NCI-H2196 (cell line): ENCODE measurements around the gene ATP6V1G3.
"Not testable (repeated sequence)": the region's sequence is repeated elsewhere in the genome, so short reads cannot be mapped to it uniquely, and the experiment has no call there.

Source experiments
- DNase-seq: peaks from one replicate; lab custom pipeline; 2025; ENCODE audit not compliant: unreplicated experiment; lab: John Stamatoyannopoulos, UW

The ATP6V1G3 gene

DNA sequence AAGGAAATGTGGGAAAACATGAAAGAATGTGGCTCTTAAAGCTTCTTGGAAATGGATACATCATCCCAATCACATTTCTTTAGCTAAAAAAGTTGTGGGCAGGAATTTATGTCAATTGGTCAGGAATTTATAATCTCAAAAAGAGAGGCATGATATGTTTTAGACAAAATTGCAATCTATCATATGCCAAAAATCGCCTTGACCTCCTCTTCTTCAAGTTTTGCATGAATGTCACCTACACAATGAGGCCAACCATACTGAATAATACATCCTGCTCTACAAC lies 42.4 kb downstream of the ATP6V1G3 start:
- no peak for DNase-seq

DNA sequence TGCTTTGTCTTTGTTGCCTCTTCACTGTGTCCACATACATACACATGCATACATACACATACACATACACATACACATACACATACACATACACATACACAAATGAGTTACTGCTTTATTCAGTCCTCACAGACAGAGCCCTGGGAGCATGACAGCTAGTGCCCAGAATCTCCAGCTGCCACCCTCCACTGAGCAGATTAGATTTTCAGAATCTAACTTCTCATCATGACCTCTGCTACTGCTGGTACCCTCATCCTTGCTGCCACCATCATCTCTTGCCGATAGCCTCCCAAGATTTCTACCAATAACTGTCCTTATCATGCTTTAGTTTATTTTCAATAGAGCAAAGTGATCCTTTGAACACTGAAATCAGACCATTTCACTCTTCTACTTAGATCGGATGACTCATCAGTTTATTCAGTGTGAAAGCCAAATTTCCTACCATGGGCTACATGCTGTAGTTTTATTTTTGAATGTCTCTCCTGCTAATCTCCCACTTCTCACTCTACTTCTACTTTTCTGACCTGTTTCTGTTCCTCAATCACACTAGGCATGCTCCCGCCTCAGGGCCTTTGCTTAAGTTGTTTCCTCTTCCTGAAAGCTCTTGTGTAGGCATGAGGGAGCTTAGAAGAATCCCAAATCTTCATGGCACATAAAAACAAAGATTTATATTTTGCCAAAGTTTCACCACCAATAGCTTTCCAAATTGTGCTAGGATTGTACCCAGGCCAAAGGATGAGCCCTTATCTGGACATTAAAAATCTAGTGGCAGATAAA lies 43.0 kb downstream of the ATP6V1G3 start:
- DNase-seq, result no peak

DNA sequence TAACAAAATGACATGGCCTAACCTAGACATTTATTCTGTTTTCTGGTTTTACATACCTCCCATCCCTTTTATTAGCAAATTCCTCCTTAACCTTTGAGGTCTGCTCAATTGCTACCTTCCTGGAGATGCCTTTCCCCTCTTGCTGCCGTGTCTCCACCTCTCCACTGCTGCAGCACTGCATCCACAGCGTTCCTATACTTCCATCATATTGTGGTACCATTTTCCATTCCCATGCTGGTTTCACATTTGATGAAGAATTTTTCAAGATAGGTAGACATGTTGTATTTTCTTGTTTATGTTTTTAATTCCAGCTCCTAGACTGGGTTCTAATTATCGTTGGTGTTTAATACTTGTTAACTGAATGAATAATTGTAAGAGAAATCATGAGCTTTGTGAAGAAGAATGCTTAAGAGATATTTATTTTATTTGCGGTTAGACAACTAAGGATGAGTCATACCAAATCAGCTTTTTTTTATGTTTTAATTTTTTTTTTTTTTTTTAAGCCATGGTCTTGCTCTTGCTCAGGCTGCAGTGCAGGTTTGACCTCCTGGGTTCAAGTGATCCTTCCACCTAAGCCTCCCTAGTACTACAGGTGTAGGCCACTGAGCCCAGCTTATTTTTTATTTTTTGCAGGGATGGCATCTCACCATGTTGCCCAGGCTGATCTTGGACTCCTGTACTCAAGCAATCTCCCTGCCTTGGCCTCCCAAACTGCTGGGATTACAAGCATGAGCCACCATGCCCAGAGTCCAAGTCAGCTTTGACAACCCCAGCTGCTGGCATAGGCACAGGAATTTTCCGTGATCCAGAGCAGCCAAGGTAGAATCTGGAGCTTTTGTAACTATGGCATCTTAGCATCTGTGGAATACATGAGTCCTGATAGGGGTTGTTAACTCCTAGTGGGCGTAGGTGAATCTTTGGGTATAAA lies 44.0 kb downstream of the ATP6V1G3 start:
- no peak for DNase-seq

DNA sequence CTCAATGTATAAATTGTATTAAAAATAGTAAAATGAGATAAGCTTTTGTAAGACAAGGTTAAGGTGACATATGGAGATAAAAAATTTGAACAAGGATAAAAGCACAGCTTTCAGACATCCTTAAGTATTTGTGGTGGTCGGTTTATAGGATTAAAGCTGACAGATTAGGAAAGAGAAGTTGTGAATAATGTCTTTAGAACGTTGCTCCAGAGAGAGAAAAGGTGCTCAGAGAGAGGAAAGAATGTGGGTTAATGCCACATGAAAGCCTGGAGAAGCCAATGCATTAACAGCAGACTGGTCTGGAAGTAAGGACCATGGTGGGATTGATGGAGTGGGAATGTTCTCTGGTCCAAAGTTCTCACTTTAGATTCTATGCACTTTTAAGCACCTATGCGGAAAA lies 44.8 kb downstream of the ATP6V1G3 start:
- DNase-seq, result no peak

DNA sequence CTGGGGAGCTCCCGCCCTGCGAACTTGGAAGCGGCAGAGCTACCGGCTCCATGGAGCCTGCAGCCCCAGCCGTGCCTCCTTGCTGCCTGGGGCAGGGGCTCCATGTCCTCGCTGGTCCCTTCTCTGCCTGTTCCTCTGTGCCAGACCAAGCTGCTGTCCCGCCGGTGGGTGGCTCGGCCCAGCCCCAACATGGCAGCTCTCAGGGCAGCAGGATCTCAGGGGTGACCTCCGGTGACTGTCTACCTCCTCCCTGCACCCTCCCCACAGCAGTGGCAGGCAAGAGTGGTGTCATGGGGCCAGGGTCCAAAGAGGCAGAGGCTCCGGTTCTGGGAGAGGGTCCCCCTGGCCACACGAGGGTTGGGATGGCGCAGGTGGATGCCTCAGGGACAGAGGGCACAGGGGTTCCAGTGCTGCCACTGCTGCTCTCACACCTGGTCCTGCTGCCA lies 45.8 kb downstream of the ATP6V1G3 start:
- DNase-seq, result no peak

DNA sequence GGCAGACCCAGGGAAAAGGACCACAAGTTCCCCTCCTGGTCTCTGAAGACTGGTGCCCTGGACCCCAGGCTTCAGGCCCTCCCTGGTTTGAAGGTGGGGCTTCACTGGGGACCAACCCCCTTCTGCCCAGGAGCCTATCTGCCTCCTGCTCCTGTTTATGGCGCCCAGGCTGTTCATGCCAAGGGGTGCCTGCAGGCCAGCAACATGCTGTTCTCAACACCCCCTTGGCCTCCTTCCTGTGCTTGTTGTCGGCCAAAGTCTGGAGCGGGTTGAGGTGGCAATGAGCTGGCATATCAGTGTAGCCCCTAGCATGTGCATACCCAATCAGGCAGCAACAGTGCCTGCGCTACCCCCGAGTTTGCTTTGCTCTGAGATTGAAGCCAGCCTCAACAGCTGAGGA lies 46.3 kb downstream of the ATP6V1G3 start:
- no peak for DNase-seq

DNA sequence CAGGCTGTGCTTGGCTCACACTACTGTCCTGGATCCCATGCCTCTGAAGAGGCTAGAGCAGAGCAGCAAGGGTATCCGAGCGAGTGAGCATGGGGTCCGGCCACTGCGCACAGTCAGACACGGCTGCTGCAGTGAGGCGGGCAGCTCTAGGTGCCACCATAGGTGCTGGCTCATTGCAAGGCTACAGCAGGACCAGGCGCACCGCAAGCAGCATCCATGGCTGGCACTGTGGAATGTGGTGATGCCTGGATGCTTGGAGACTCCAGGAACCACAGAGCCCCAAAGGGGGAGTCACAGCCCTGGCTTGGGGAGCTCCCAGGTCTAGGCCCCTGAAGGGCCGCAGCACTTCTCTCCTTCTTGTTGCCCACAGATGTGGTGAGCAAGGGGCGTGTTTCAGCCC lies 47.2 kb downstream of the ATP6V1G3 start:
- no peak for DNase-seq

DNA sequence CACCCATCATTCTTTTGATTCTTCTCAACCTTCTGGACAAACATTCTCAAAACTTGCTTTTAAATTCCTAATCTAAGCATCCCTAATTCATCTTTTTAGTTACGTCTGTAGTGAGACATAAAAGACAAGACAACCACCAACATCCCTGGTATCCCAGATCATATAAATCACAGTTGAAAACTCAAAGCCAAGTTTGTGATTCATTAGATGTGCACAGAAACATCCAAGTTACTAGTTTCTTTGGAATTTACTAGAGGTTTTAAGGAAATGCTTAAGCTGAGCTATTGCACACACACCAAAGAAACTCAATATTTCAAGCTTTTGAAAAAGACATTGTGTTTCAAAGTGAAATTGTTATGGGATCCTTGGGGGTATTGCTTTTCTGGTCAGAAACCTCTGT lies 47.6 kb downstream of the ATP6V1G3 start:
- DNase-seq, result no peak

DNA sequence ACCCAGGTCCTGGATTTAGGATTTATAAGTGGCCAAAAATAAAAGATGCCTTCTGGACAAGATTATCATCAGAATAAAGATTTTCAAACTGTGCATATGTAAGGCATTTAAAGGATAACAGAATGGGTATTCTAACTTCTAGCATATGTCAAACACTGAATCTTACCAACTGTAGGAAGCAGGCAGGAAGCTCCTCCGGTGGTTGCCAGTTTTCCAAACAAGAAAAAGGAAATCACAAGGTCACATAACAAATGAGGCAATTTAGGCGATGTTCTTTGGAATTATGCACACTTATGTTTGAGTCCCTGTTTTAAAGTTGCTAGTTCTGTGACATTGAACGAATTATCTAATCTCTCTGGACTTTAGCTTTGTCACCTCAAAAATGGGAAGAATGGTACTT lies 48.9 kb downstream of the ATP6V1G3 start:
- DNase-seq, result no peak

DNA sequence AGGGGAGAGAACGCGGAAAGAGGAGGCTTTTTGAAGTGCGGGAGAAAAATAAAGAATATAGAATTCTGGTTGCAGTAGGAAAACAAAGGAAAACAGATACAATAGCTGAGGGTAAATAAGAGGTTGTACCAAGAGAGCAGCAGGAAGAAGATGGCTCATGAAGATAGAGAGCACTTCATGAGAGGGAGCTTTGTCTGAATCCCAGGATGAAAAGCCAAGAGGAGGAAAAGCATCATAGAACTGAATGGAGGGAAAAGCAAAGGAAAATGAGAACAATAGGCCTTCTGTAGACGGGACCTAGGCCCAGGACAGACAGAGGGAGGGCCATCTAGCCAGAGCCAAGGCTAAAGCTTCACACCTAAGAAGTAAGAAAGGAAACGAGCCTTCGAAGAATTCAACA lies 49.5 kb downstream of the ATP6V1G3 start:
- no peak for DNase-seq

DNA sequence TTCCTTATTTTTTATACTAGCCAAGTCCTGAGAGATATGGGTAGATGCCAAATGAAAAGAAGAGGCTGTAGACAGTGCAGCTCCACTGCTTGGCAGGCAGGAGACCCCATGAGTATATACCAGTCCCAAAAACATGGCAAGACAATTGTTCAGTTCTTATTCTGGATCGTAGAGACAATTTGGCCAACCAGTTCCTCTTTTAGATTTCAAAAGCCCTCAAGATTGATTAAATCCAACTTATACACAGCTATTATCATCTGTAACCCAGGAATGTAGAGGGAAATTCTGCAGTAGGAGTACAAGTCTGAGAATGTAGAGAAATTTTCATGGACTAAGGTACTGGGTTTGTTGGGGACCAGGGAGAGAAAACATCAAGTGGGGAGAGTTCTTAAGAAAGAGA lies 50.3 kb downstream of the ATP6V1G3 start:
- no peak for DNase-seq

DNA sequence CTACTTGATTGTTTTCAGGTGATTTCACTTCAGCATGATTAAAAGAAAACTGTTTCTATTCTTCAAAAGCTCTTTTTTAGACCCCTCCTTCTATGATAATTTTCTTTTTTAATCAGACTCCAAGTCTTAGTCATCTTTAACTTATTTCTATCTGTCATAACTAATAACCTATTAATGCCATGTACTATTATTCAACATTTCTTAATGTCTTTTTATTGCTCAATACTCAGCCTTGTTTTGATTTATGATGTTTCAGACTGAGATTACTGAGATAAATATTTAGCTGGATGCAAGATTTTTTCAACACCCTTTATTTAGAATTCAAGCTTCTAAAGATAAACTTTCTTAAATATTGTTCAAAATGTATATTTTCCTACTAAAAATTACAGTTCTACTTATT lies 53.6 kb downstream of the ATP6V1G3 start:
- no peak for DNase-seq

DNA sequence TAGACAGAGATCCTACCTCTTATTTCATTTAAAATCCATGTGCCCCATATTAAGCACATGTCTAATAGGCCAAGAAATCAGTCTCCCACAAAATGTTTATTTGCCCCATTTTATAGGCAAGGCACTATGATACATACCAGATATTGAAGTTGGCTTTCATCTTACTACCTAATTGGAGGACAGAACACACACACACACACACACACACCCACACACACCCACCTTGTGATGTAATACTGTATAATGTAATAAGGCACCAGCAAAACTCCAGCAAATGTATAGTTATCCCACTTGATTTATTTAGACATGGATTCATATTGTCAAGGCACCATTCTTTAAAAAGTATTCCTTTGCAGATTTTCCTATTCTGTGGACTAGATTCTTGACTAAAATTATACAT lies 56.8 kb downstream of the ATP6V1G3 start:
- no peak for DNase-seq

DNA sequence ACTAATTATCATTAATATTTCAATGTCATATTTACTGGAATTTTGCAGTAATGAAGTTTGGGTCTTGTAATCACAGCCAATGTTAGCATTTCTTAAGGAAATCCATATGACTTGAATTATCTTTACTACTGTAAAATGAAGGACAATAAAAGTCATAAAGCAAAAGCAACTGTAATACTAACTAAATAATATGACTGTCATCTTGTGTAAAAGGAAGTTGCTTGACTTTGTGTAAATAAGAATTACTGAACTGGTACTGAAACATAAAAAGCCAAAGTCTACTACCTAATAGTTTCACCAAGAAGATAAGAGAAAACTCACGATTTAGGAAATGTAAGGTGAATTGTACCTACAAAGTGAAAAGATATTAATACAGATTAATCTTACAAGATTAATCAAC lies 57.5 kb downstream of the ATP6V1G3 start:
- no peak for DNase-seq

DNA sequence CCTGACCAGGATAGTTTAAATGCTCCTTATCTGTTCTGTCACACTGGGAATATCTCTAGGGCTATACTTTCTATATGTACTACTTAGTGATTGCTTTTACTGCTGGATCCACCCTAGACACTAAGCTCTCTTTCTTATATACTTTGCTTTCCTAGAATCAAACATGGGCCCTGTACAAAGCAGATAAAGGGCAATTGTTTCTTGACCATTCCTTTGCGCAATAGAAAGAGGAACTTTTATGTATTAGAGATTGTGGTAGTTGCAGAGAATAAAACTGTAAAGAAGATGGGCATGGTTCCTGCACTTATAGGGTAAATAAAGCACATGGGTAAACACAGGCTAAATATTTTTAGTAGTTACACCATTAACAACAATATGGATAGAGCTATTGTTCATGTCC lies 58.8 kb downstream of the ATP6V1G3 start:
- no peak for DNase-seq

DNA sequence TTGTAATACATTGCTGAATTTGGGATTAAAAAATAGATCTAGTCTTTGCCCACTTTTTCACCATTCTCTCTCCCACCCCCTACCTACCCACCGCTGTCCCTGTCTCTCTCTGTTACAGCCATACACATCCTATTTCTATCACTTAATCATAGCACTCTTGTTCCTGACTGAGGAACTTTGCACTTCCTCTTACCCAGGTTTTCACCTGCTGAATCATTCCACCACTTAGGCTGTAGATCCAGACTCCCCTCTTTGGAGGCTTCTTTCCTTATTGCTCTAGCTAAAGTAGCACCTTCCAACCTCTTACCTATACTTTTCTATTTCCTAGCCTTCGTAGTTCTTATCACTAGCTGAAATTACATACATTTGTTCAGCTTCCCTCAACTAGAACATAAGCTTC lies 59.6 kb downstream of the ATP6V1G3 start:
- DNase-seq, result no peak

DNA sequence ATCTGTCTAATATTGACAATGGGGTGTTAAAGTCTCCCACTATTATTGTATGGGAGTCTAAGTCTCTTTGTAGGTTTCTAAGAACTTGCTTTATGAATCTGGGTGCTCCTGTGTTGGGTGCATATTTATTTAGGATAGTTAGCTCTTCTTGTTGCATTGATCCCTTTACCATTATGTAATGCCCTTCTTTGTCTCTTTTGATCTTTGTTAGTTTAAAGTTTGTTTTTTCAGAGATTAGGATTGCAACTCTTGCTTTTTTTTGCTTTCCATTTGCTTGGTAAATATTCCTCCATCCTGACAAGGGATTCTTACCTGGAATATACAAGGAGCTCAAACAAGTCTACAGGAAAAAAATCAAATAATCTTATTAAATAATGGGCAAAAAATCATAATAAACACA lies 63.1 kb downstream of the ATP6V1G3 start:
- not testable (repeated sequence) for DNase-seq
